ENCODE measurements around the gene DMD.

Gene DMD

DNA sequence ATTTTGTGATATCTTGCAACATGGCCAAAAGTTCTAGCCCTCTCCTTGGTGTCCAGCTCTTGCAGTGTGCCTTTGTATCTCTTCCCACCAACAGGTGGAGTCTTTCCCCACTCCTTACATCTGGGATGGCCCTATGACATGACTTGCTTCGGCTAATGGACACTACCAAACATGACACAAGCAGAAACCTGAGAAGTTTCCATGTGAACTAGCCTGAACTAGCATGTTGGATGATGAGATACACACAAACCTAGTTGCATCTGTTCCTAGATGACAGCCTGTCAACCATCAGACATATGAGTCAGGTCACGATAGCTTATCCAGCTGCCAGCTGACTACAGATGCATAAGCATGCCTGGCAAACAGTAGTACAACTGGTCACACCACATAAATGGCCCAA, 1932.0 kb downstream of the DMD start:
- no peak for DNase-seq (ENCODE audit: low read depth)

DNA sequence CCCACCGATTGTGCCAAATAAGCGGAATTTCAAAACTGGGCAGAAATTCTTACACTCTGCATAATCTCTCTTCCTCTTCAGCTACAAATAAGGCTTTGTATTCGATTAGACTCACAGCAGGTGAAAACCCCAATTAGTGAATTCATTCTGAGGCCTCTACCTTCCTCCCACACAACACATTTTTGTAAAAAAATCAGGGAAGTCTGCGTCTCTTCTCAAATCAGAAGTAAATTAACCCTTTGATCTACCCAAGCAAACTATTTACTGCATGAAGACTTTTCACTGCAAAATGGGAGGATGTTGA, 1938.9 kb downstream of the DMD start:
- DNase-seq (ENCODE audit: low read depth), result no peak

GRCh38 chrX:31271615-31272471, 1939.5 kb downstream of the DMD start:
- DNase-seq (ENCODE audit: low read depth), result no peak

DNA sequence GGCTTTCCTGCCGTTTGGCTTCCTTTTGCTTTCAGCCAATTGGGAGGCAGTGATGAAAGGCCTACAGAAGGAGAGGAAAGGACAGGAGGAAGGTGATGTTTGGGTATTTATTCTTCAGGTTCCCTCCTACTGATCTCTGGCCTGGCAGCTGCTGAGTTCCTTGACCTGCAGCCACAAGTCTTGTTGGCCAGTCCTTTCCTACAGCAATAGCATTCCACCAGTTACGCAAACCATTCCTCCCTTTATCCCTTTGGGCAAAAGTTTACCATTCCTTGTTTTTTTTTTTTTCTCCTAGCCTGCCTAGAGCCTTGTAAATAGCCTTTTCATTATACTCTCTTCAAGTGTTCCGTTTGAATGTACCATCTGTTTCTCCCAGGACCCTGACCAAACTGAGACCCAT, 1941.4 kb downstream of the DMD start:
- DNase-seq (ENCODE audit: low read depth), result no peak

DNA sequence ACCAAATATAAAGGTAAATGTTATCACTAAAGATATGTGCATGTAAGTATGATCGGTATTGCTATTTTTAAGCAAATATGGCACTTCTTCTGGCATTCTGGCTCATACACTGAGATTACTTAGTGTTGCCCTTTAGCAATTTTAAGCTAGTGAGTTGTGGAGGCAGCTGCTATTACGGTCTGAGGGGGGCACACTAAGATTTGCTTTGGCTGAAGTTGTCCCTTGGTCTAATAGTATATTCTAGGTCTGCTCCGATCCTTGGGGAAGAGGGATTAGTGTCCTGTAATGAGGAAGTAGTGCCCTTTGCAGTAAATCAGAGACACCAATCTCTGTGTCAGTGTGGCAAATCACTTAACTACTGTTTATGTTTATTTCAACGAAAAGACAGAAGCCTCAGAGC, 1943.0 kb downstream of the DMD start:
- no peak for DNase-seq (ENCODE audit: low read depth)

DNA sequence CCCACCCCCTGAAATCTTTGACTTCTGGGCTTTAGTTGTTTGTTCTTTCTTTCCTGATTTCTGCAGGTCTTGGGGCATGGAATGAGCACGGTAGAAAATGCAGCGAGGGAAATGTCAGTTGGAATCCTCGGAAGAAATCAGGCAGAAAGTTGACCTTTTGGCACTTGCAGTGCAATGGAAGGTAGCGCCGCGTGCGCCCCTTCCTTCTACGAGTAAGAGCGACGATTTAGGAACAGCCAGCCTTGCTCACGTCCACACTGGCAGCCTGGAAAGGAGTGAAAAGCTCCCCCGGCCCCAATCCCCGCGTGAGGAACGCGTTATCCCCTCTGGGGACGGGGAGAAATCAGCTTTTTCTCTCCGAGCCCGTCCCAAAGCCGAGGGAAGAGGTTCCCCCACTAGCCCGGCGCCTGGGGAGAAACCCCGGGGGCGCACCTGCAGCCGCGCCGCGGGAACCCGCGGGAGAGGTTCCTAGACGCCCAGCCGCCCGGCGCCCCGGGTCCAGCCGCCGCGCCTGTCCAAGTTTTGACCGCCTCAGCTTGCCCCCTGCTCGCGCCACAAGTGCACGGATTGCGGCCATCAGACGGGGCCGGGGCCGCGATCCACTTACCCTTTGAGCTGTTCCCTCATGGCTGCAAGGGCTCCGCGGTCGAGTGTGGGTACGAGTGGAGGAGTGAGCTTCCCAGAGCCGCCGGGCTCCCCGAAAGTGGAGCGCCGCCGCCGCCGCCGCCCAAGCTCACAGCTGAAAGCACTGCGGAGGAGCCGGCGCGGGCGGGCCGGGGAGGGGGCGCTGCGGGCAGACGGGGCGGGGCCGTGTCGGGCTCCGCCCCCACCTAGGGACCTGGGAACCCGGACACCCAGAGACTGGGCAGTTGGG, 1944.9 kb downstream of the DMD start:
- DNase-seq (ENCODE audit: low read depth), result no peak

- DNase-seq (ENCODE audit: low read depth), result no peak
Measured at GRCh38 chrX:31265383-31265782, 1946.0 kb downstream of the DMD start.

DNA sequence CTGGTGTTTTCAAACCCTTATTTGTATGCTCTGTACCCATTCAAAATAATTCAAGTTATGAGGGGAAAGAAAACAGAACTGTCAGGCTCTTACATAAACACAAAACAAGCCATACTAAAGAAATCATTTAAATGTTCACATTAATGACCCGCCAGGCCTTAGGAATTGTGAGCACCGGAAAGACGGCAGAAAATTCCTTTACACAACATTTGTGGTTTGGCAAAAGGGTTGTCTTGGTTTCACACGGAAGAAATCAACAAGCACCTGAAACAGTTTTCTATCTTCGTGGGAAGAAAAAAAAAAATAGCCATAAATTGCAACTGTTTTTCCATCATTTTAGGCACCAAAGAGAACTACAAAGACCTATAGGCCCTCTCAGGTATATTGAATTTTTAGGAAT, 1951.0 kb downstream of the DMD start:
- DNase-seq (ENCODE audit: low read depth), result no peak

GRCh38 chrX:31258166-31258565, 1953.2 kb downstream of the DMD start:
- DNase-seq (ENCODE audit: low read depth), result no peak

- DNase-seq (ENCODE audit: low read depth), result no peak
Measured at GRCh38 chrX:31255310-31256033, 1955.9 kb downstream of the DMD start.

DNA sequence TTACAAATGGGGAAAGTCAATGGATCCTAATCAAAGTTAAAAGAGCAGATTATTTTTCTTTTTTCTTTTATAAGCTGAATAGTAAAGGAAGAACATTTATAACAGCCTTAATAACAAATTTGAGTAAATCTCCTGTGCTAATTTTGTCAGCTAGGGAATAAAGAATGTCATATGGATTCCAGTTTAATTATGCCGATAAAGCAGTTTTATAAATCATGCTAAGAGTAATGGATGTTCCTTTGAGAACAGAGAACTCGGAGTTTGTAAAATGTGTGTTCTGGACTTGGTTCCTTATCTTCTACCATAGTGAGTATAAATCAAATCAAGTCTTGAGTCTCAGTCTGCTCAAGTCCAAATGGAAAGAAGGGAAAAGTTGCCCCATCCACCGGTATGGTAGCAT, 1959.2 kb downstream of the DMD start:
- DNase-seq (ENCODE audit: low read depth), result no peak

DNA sequence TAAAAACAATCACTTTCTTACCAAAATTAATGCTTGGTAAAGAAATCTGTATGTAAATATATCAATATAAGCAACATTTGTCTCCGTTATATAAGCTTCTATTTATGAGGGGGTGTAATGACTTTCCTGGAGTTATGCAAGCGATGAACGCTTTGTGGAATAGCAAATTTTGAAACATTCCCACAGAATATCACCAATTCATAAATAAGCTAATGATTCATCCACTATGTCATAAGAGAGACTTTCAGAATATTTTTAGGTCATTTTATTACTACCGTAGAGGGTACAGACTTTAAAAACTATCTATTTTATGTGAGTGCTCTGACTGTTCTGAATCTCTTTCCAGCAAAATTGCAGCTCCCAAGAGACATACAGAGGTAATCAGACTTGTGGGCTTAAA, 1960.0 kb downstream of the DMD start:
- no peak for DNase-seq (ENCODE audit: low read depth)

DNA sequence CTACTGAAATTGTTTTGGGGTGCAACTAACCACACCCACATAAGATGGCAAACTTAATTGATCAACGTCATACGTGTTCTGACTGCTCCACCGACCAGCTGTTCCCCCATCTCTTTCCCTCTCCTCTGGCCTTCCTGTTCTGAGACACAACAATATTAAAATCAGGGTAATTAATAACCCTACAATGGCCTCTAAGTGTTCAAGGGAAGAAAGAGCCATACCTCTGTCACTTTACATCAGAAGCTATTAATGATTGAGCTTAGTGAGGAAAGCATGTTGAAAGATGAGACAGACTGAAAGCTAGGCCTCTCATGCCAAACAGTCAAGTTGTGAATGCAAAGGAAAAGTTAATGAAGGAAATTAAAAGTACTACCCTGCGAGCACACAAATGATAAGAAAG, 1965.6 kb downstream of the DMD start:
- DNase-seq (ENCODE audit: low read depth), result no peak

DNA sequence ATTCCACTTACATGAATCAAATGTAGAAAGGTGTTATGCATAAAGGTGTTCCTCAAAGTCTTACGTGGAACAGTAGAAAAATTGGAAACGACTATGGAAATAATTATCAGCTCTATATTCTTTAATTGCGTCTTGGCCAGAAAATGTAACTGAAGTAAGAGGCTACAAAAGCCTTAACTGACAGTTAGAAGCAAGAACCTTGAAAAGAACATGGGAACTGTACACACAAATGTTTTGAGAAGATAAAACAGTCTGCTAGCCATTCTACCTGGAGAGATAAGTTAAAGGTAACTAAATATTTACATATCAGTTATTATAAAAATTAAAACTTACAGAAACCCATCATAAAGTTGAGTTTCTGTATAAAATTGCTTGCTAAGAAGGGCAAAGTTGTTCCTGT, 1967.5 kb downstream of the DMD start:
- DNase-seq (ENCODE audit: low read depth), result no peak

- no peak for DNase-seq (ENCODE audit: low read depth)
Measured at GRCh38 chrX:31240982-31241381, 1970.4 kb downstream of the DMD start.

GRCh38 chrX:31237189-31237588, 1974.2 kb downstream of the DMD start:
- no peak for DNase-seq (ENCODE audit: low read depth)

GRCh38 chrX:31236231-31236630, 1975.1 kb downstream of the DMD start:
- DNase-seq (ENCODE audit: low read depth), result no peak

DNA sequence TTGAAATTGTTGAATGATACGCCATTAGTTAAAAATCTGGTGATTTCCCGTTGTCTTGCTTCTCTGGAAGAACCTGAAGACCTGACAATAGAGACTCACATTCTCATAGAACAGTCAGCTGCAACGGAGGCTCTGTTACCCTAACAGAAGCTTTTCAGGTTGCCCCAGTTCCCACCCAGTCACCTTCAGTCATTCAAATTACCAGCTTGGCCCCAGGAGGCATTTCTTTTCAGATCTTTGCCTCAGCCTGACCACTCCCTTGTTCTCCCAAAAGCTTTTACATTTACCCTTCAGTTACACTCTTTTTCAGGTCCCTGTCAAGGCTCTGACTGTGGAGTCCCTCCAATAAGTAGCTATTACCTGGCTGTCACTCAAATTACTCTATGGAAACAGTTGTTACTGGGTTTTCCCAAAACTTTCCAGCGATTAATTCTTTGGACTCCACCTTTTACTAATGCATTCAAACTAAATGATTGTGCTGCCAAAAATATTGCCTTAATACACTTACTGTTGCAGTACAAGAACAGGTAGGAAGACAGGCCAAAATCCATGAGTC, 1977.3 kb downstream of the DMD start:
- DNase-seq (ENCODE audit: low read depth), result no peak

DNA sequence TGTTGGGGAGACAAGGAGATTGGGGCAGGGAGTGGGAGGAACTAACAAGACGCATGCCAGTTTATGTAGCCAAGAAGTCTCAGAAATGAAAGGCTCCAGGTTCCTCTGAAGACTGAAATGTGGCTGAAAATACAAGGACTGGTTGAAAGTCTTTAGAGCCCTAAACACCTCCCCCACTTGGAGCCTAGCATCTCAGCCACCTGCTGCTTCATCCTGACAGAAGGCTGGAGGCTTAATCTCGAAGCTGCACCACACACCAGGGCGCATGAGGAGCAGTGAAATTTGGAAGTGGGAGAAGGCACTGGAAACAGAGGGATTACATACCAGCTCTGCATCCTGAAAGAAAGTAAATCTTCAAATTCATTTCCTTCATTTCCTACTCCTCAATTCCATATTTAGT, 1978.8 kb downstream of the DMD start:
- DNase-seq (ENCODE audit: low read depth), result no peak

- no peak for DNase-seq (ENCODE audit: low read depth)
Measured at GRCh38 chrX:31228909-31229308, 1982.4 kb downstream of the DMD start.

DNA sequence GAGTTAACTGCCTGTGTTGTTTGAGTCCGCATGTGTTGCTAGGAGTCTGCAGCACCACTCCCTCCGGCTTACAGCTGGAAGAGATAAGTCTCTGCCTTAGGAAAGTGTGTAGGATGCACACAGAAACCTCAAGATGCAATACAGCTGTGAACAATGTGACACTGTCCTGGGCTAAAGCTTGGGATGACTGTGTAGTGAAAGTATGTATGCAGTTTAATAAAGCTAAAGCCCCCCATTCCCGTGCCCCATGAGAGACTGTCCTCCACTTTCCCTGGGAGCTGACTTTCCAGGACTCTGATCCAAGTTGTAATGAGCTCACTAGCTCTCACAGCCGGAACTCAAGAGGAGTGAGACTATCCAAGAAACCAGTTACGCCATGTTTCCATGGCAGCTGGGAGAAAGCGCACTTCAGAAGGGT, 1982.9 kb downstream of the DMD start:
- DNase-seq (ENCODE audit: low read depth), result no peak

DNA sequence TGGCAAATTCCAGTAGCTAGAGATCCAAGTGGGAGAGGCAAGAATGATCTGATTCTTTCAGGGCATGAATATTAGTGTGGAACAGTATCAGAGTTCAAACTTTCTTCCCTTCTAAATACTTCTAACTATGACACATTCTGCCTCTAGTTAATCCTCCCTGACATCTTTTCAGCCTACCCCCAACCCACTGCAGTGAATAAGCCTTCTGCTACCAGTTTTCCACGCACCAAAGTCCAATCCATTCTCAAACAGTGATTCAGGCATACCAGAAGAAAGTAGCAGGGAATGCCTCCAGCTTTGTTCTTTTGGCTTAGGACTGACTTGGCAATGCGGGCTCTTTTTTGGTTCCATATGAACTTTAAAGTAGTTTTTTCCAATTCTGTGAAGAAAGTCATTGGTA, 1984.1 kb downstream of the DMD start:
- no peak for DNase-seq (ENCODE audit: low read depth)

DNA sequence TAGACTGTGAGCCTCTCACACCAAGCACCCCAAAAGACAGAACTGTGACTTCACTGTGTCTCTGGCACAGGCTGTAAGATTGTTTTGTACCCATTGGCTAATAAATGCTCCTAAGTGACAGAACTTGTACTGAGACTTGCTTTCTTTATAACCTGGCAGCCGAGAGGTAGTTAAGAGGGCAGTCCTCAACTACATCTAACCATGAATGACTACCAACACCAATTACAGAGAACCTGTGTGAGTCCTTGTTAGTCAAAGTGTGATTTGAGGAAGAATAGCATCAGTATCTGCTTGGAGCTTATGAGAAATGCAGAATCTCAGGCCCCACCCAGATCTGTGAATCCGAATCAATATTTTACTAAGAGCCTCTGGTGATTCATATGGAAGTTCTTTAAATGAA, 1985.5 kb downstream of the DMD start:
- no peak for DNase-seq (ENCODE audit: low read depth)

All from stimulated activated CD8-positive, alpha-beta memory T cell treated with anti-CD3 and anti-CD28 coated beads, Interleukin-12 subunit alpha, Interleukin-12 subunit beta, amount 100 ng/mL, for 4 hours (primary cell).